Esophagus mucosa (tissue), 1 donor: ENCODE data around the gene TMEM50B. TPM values are rescaled to one million over a fixed set of nuclear protein-coding genes. Genes with fewer than 3 reads are reported as not detected.
"Not testable (repeated sequence)": the region's sequence is repeated elsewhere in the genome, so short reads cannot be mapped to it uniquely, and the experiment has no call there.

Source experiments
- ATAC-seq: fragments of 200-7000 bp; cut with Tn5 transposase; one replicate; pipeline ENCODE4 v1.9.1; 2020
- total RNA-seq: library from RNA; stranded (reverse); gene quantifications from one replicate; pipeline ENCODE4 v1.2.4, GENCODE V29; 2023
- donor health status: DM: yes; HTN: yes; CAD: no.

The TMEM50B gene
- 15.1 TPM for total RNA-seq

- peak; percentile 99 for ATAC-seq
Measured at GRCh38 chr21:33479679-33480480, at the start of gene TMEM50B. TSS of gene TMEM50B (minus strand) at chr21:33479974. CDS start at chr21:33468885, 11,089 bp downstream.

- ATAC-seq: no peak
Measured at GRCh38 chr21:33522953-33523349, 43.2 kb upstream of the TMEM50B start.

- ATAC-seq: no peak
Measured at GRCh38 chr21:33522297-33522952, 42.7 kb upstream of the TMEM50B start.

GRCh38 chr21:33518899-33519298, 39.1 kb upstream of the TMEM50B start:
- no peak for ATAC-seq

- no peak for ATAC-seq
Measured at GRCh38 chr21:33514229-33514628, 34.5 kb upstream of the TMEM50B start.

GRCh38 chr21:33512481-33512880, 32.7 kb upstream of the TMEM50B start:
- ATAC-seq: no peak

- ATAC-seq: no peak
Measured at GRCh38 chr21:33511639-33512038, 31.9 kb upstream of the TMEM50B start.

GRCh38 chr21:33510826-33511225, 31.1 kb upstream of the TMEM50B start:
- ATAC-seq: no peak

- not testable (repeated sequence) for ATAC-seq
Measured at GRCh38 chr21:33507003-33507402, 27.2 kb upstream of the TMEM50B start.

GRCh38 chr21:33505833-33506232, 26.1 kb upstream of the TMEM50B start:
- no peak for ATAC-seq

GRCh38 chr21:33496345-33496744, 16.6 kb upstream of the TMEM50B start:
- ATAC-seq: no peak

GRCh38 chr21:33495743-33496142, 16.0 kb upstream of the TMEM50B start:
- no peak for ATAC-seq

GRCh38 chr21:33493756-33494155, 14.0 kb upstream of the TMEM50B start:
- no peak for ATAC-seq

- ATAC-seq: no peak
Measured at GRCh38 chr21:33492571-33492970, 12.8 kb upstream of the TMEM50B start.

GRCh38 chr21:33491373-33492102, 11.8 kb upstream of the TMEM50B start, which contains the start of gene DNAJC28:
TSS of gene DNAJC28 (minus strand) at chr21:33491716. CDS start at chr21:33489393, 2,323 bp downstream.
- peak; percentile 94 for ATAC-seq

- peak; percentile 13 for ATAC-seq
Measured at GRCh38 chr21:33490991-33491372, 11.2 kb upstream of the TMEM50B start.

GRCh38 chr21:33488936-33489335, 9.2 kb upstream of the TMEM50B start:
- ATAC-seq: no peak

- no peak for ATAC-seq
Measured at GRCh38 chr21:33487996-33488395, 8.2 kb upstream of the TMEM50B start.

GRCh38 chr21:33481314-33481943, 1.7 kb upstream of the TMEM50B start:
- no peak for ATAC-seq

- ATAC-seq: no peak
Measured at GRCh38 chr21:33480481-33481103, 818 bp upstream of the TMEM50B start.

- peak; percentile 19 for ATAC-seq
Measured at GRCh38 chr21:33478935-33479678, 667 bp downstream of the TMEM50B start.

GRCh38 chr21:33478182-33478581, 1.6 kb downstream of the TMEM50B start:
- no peak for ATAC-seq
